Measurements from ENCODE around the gene PDE4B.
A peak's percentile ranks its signal among the peaks of the same experiment; 100 is the strongest.

The PDE4B gene

GRCh38 chr1:66108624-66109023, 315.9 kb downstream of the PDE4B start:
- H3K4me3 ChIP-seq (ENCODE audit: low read depth, low read length, poor library complexity, severe bottlenecking), result no peak overlapping the region

GRCh38 chr1:66112744-66113400, 320.2 kb downstream of the PDE4B start:
- no peak for TF ChIP-seq EZH2 (IDR thresholded peaks at IDR 0.05; ENCODE audit: borderline replicate concordance, low read length)
- no peak for TF ChIP-seq CTCF (IDR thresholded peaks at IDR 0.05; ENCODE audit: low read length)
- H3K36me3 ChIP-seq (ENCODE audit: insufficient read depth, low read length), result no peaks in the 10 kb centered on the region
- no peak overlapping the region for H3K4me3 ChIP-seq (ENCODE audit: low read depth, low read length, poor library complexity, severe bottlenecking)
- no peaks in the 10 kb centered on the region for H3K27me3 ChIP-seq (ENCODE audit: insufficient read depth, low read length)
- no peaks in the 10 kb centered on the region for H3K9me3 ChIP-seq (ENCODE audit: low read length)
- no peaks in the 10 kb centered on the region for H3K9me2 ChIP-seq (ENCODE audit: low read depth, low read length)
- H3K4me2 ChIP-seq (ENCODE audit: low read length), result no peak overlapping the region
- H3F3A ChIP-seq (ENCODE audit: insufficient read depth, low read length), result no peaks in the 10 kb centered on the region
- H3K4me1 ChIP-seq (ENCODE audit: insufficient read depth, low read length, severe bottlenecking), result peaks cover 45% of the 10 kb centered on the region
- H4K20me1 ChIP-seq (ENCODE audit: insufficient read depth, low read length), result no peaks in the 10 kb centered on the region
- no peaks in the 10 kb centered on the region for H3K79me2 ChIP-seq (ENCODE audit: insufficient read depth, low read length)
- no peak overlapping the region for H2AFZ ChIP-seq (ENCODE audit: low read length)
- peak overlapping the region; percentile 13 for H3K27ac ChIP-seq (ENCODE audit: low read depth, low read length, poor library complexity, severe bottlenecking)
- no peak overlapping the region for H3K9ac ChIP-seq (ENCODE audit: low read length)

More at GRCh38 chr1:66108624-66109023, 315.9 kb downstream of the PDE4B start:
- no peak overlapping the region for H3K9ac ChIP-seq (ENCODE audit: low read length)
- H3K79me2 ChIP-seq (ENCODE audit: insufficient read depth, low read length), result no peaks in the 10 kb centered on the region
- H4K20me1 ChIP-seq (ENCODE audit: insufficient read depth, low read length), result no peaks in the 10 kb centered on the region
- peaks cover 14% of the 10 kb centered on the region for H3K4me1 ChIP-seq (ENCODE audit: insufficient read depth, low read length, severe bottlenecking)
- TF ChIP-seq EZH2 (IDR thresholded peaks at IDR 0.05; ENCODE audit: borderline replicate concordance, low read length) (no peak), CTCF (IDR thresholded peaks at IDR 0.05; ENCODE audit: low read length) (no peak)
- H3K9me2 ChIP-seq (ENCODE audit: low read depth, low read length), result no peaks in the 10 kb centered on the region
- no peaks in the 10 kb centered on the region for H3F3A ChIP-seq (ENCODE audit: insufficient read depth, low read length)
- H3K27me3 ChIP-seq (ENCODE audit: insufficient read depth, low read length), result no peaks in the 10 kb centered on the region
- H3K36me3 ChIP-seq (ENCODE audit: insufficient read depth, low read length), result no peaks in the 10 kb centered on the region
- no peaks in the 10 kb centered on the region; the same call in 1 of the 2 replicates for H3K9me3 ChIP-seq (ENCODE audit: low read length)
- H3K4me2 ChIP-seq (ENCODE audit: low read length), result no peak overlapping the region
- H2AFZ ChIP-seq (ENCODE audit: low read length), result no peak overlapping the region
- H3K27ac ChIP-seq (ENCODE audit: low read depth, low read length, poor library complexity, severe bottlenecking), result no peak overlapping the region

GRCh38 chr1:66119148-66119547, 326.5 kb downstream of the PDE4B start:
- no peaks in the 10 kb centered on the region for H3K36me3 ChIP-seq (ENCODE audit: insufficient read depth, low read length)
- H3K9me3 ChIP-seq (ENCODE audit: low read length), result no peaks in the 10 kb centered on the region
- peak overlapping the region; percentile 39 for H3K4me2 ChIP-seq (ENCODE audit: low read length)
- no peaks in the 10 kb centered on the region for H3F3A ChIP-seq (ENCODE audit: insufficient read depth, low read length)
- H3K4me3 ChIP-seq (ENCODE audit: low read depth, low read length, poor library complexity, severe bottlenecking), result no peak overlapping the region
- no peaks in the 10 kb centered on the region for H3K79me2 ChIP-seq (ENCODE audit: insufficient read depth, low read length)
- peak overlapping the region; percentile 97 for H3K27ac ChIP-seq (ENCODE audit: low read depth, low read length, poor library complexity, severe bottlenecking)
- no peaks in the 10 kb centered on the region for H4K20me1 ChIP-seq (ENCODE audit: insufficient read depth, low read length)
- no peak overlapping the region for H2AFZ ChIP-seq (ENCODE audit: low read length)
- peaks cover 86% of the 10 kb centered on the region for H3K4me1 ChIP-seq (ENCODE audit: insufficient read depth, low read length, severe bottlenecking)
- H3K9ac ChIP-seq (ENCODE audit: low read length), result peak overlapping the region; percentile 49; the same call in 1 of the 2 replicates
- no peaks in the 10 kb centered on the region for H3K9me2 ChIP-seq (ENCODE audit: low read depth, low read length)
- TF ChIP-seq CTCF (IDR thresholded peaks at IDR 0.05; ENCODE audit: low read length) (no peak), EZH2 (IDR thresholded peaks at IDR 0.05; ENCODE audit: borderline replicate concordance, low read length) (no peak)
- H3K27me3 ChIP-seq (ENCODE audit: insufficient read depth, low read length), result no peaks in the 10 kb centered on the region
